A673 (cell line): ENCODE results near the gene CACNA2D3. TPM values are rescaled to one million over a fixed set of nuclear protein-coding genes. Genes with fewer than 3 reads are reported as not detected.

ENCODE experiments used
- BruUV-seq: library from RNA; stranded (reverse); fragments of 400-500 nt; replicated peaks from 2 replicates; lab custom pipeline; 2021; lab: Mats Ljungman, UMichigan
- CTCF ChIA-PET: fragments of 300-600 bp; sonication (Branson Sonifier 250); formaldehyde crosslinking; loops from one replicate; lab custom pipeline; 2022; ENCODE audit warnings: antibody characterized with exemption; lab: Charles Lee
- POLR2A ChIA-PET: fragments of 300-600 bp; sonication (Branson Sonifier 250); formaldehyde crosslinking; loops from one replicate; lab custom pipeline; 2022; ENCODE audit warnings: antibody characterized with exemption; ENCODE audit not compliant: low non-redundant PET; lab: Charles Lee
- DNase-seq: peaks from one replicate; pipeline ENCODE4 v3.0.0-alpha.2; 2015; ENCODE audit warnings: low spot score
- H3K27ac ChIP-seq: fragments of 200-600 bp; sonication (generic); 2 replicates; pipeline ENCODE4 v1.5.1; 2016; ENCODE audit warnings: mixed run types, low read depth, mild to moderate bottlenecking, mixed read lengths, antibody characterized with exemption, low read length; ENCODE audit not compliant: poor library complexity, severe bottlenecking
- H3K27me3 ChIP-seq: fragments of 200-600 bp; sonication (generic); replicated peaks from 2 replicates; pipeline ENCODE4 v1.6.1; 2017; ENCODE audit warnings: mixed run types, low read depth, mild to moderate bottlenecking, mixed read lengths, antibody characterized with exemption, low read length; ENCODE audit not compliant: insufficient read depth, poor library complexity
- H3K36me3 ChIP-seq: fragments of 200-600 bp; sonication (generic); 2 replicates; pipeline ENCODE4 v1.6.1; 2016; ENCODE audit warnings: mixed run types, mild to moderate bottlenecking, mixed read lengths, antibody characterized with exemption, low read length; ENCODE audit not compliant: insufficient read depth, poor library complexity, severe bottlenecking
- H3K4me1 ChIP-seq: fragments of 200-600 bp; sonication (generic); 2 replicates; pipeline ENCODE4 v1.6.1; 2017; ENCODE audit warnings: mixed run types, mild to moderate bottlenecking, mixed read lengths, antibody characterized with exemption, low read length; ENCODE audit not compliant: insufficient read depth, poor library complexity, severe bottlenecking
- H3K4me3 ChIP-seq: fragments of 200-600 bp; sonication (generic); 2 replicates; pipeline ENCODE4 v1.5.1; 2016; ENCODE audit warnings: low read depth, mixed run types, mild to moderate bottlenecking, mixed read lengths, low read length; ENCODE audit not compliant: poor library complexity, severe bottlenecking
- H3K9me3 ChIP-seq: fragments of 200-600 bp; sonication (generic); 2 replicates; pipeline ENCODE4 v1.6.1; 2016; ENCODE audit warnings: mixed run types, low read depth, mild to moderate bottlenecking, mixed read lengths, antibody characterized with exemption, low read length; ENCODE audit not compliant: poor library complexity, severe bottlenecking
- CTCF ChIP-seq: fragments of 300-800, 200-600 bp; sonication (generic); conservative IDR thresholded peaks from 2 replicates; pipeline ENCODE4 v1.5.1; 2017; ENCODE audit warnings: low read depth, mild to moderate bottlenecking, antibody characterized with exemption, low read length, moderate library complexity, mixed read lengths
- EZH2 ChIP-seq: fragments of 200-600 bp; sonication (generic); IDR thresholded peaks from 2 replicates; pipeline ENCODE4 v1.6.1; 2017; ENCODE audit warnings: borderline replicate concordance, low read depth, mild to moderate bottlenecking, mixed read lengths, antibody characterized with exemption, low read length; ENCODE audit not compliant: poor library complexity, severe bottlenecking
- intact Hi-C: fragments of 100-400 bp; cut with micrococcal nuclease; formaldehyde crosslinking; loops from one replicate; pipeline ENCODE4 v1.10.0; 2022; ENCODE audit not compliant: unreplicated experiment
- total RNA-seq: library from RNA; stranded (reverse); gene quantifications from 2 replicates; pipeline ENCODE4 v1.2.3, GENCODE V29; 2021

CACNA2D3 gene
- total RNA-seq, 1 experiment from 2014 or later: not detected

- POLR2A ChIA-PET: no interaction called here
These were observed 152.3 kb downstream of the CACNA2D3 start for GRCh38 chr3:54274607-54275006.

GRCh38 chr3:54279005-54279583 lies 156.7 kb downstream of the CACNA2D3 start:
- CTCF ChIA-PET: no interaction called here

More at GRCh38 chr3:54274607-54275006, 152.3 kb downstream of the CACNA2D3 start:
- H3K4me1 ChIP-seq: no peaks in the 10 kb centered on the region
- H3K36me3 ChIP-seq: no peaks in the 10 kb centered on the region
- no peak overlapping the region for H3K4me3 ChIP-seq
- TF ChIP-seq CTCF: no peak
- no peak for TF ChIP-seq EZH2
- no TSS peak for BruUV-seq
- no peaks in the 10 kb centered on the region for H3K9me3 ChIP-seq
- no peak for DNase-seq
- H3K27ac ChIP-seq: no peak overlapping the region
- CTCF ChIA-PET: no interaction called here
- H3K27me3 ChIP-seq: no peaks in the 10 kb centered on the region
- intact Hi-C loops: no loop called here

GRCh38 chr3:54283470-54283869 lies 161.1 kb downstream of the CACNA2D3 start:
- TF ChIP-seq EZH2 (no peak), CTCF (no peak)
- POLR2A ChIA-PET: no interaction called here
- no peak overlapping the region for H3K27ac ChIP-seq
- intact Hi-C loops: no loop called here
- H3K4me1 ChIP-seq: no peaks in the 10 kb centered on the region
- H3K9me3 ChIP-seq: no peaks in the 10 kb centered on the region
- H3K4me3 ChIP-seq: no peak overlapping the region
- BruUV-seq: no TSS peak
- H3K27me3 ChIP-seq: peaks cover 3% of the 10 kb centered on the region
- no peaks in the 10 kb centered on the region for H3K36me3 ChIP-seq
- CTCF ChIA-PET: no interaction called here
- DNase-seq: no peak

More at GRCh38 chr3:54279005-54279583, 156.7 kb downstream of the CACNA2D3 start:
- Histone ChIP-seq H3K4me1 (no peaks in the 10 kb centered on the region), H3K27ac (no peak overlapping the region), H3K9me3 (no peaks in the 10 kb centered on the region), H3K27me3 (peaks cover 3% of the 10 kb centered on the region), H3K4me3 (no peak overlapping the region), H3K36me3 (no peaks in the 10 kb centered on the region)
- intact Hi-C loops: no loop called here
- no peak for DNase-seq
- TF ChIP-seq CTCF (no peak), EZH2 (no peak)
- no TSS peak for BruUV-seq
- POLR2A ChIA-PET: no interaction called here
